Neural cell (in vitro differentiated cells): Measurements from ENCODE around the gene SND1. TPM values are rescaled to one million over a fixed set of nuclear protein-coding genes. Genes with fewer than 3 reads are reported as not detected.

Source experiments
- H2AFZ ChIP-seq: fragments of 200-600, 300-800 bp; sonication (generic), shearing (Covaris generic); 2 replicates; pipeline ENCODE4 v1.6.0; 2014; ENCODE audit warnings: low read depth, mild to moderate bottlenecking, antibody characterized with exemption, low read length, moderate library complexity
- H3F3A ChIP-seq: fragments of 200-600 bp; shearing (Covaris generic); 2 replicates; pipeline ENCODE4 v1.6.1; 2016; ENCODE audit warnings: mild to moderate bottlenecking, moderate library complexity, mixed read lengths, antibody characterized with exemption, low read length; ENCODE audit not compliant: insufficient read depth, poor library complexity, severe bottlenecking
- H3K27ac ChIP-seq: fragments of 200-600, 300-800 bp; sonication (generic), shearing (Covaris generic); 2 replicates; pipeline ENCODE4 v1.5.1; 2014; ENCODE audit warnings: mild to moderate bottlenecking, low read length, moderate library complexity
- H3K27me3 ChIP-seq: fragments of 300-800, 200-600 bp; sonication (generic), shearing (Covaris generic); 2 replicates; pipeline ENCODE4 v1.6.0; 2014; ENCODE audit warnings: mild to moderate bottlenecking, low read depth, low read length, moderate library complexity; ENCODE audit not compliant: insufficient read depth
- H3K36me3 ChIP-seq: fragments of 300-800, 200-600 bp; sonication (generic), shearing (Covaris generic); 2 replicates; pipeline ENCODE4 v1.5.1; 2014; ENCODE audit warnings: mild to moderate bottlenecking, antibody characterized with exemption, low read length, moderate library complexity; ENCODE audit not compliant: insufficient read depth
- H3K4me2 ChIP-seq: fragments of 300-800, 200-600 bp; sonication (generic), shearing (Covaris generic); 2 replicates; pipeline ENCODE4 v1.6.0; 2014; ENCODE audit warnings: mild to moderate bottlenecking, low read length
- H3K4me3 ChIP-seq: fragments of 300-800, 200-600 bp; sonication (generic), shearing (Covaris generic); 2 replicates; pipeline ENCODE4 v1.5.1; 2014; ENCODE audit warnings: mild to moderate bottlenecking, low read length, moderate library complexity
- H3K79me2 ChIP-seq: fragments of 200-600 bp; shearing (Covaris generic); replicated peaks from 2 replicates; pipeline ENCODE4 v1.6.0; 2014; ENCODE audit warnings: mild to moderate bottlenecking, low read length, moderate library complexity; ENCODE audit not compliant: insufficient read depth
- H3K9ac ChIP-seq: fragments of 300-800, 200-600 bp; sonication (generic), shearing (Covaris generic); 2 replicates; pipeline ENCODE4 v1.6.1; 2016; ENCODE audit warnings: mild to moderate bottlenecking, low read length, mixed read lengths
- H3K9me2 ChIP-seq: fragments of 200-600 bp; shearing (Covaris generic); 2 replicates; pipeline ENCODE4 v1.6.1; 2016; ENCODE audit warnings: mild to moderate bottlenecking, low read length, mixed read lengths; ENCODE audit not compliant: insufficient read depth
- H3K9me3 ChIP-seq: fragments of 200-600, 300-800 bp; sonication (generic), shearing (Covaris generic); 2 replicates; pipeline ENCODE4 v1.6.1; 2016; ENCODE audit warnings: mild to moderate bottlenecking, mixed run types, low read length, moderate library complexity, mixed read lengths
- H4K20me1 ChIP-seq: fragments of 200-600 bp; shearing (Covaris generic); 2 replicates; pipeline ENCODE4 v1.6.1; 2016; ENCODE audit warnings: mild to moderate bottlenecking, mixed run types; ENCODE audit not compliant: insufficient read depth
- EP300 ChIP-seq: fragments of 450-650 bp; conservative IDR thresholded peaks from 2 replicates; pipeline ENCODE4 v1.6.1; 2014; ENCODE audit warnings: antibody characterized with exemption, mild to moderate bottlenecking, moderate library complexity; ENCODE audit not compliant: poor library complexity, severe bottlenecking
- EZH2 ChIP-seq: fragments of 200-600, 300-800 bp; shearing (Covaris generic), sonication (generic); IDR thresholded peaks from 2 replicates; pipeline ENCODE4 v1.6.1; 2014; ENCODE audit warnings: antibody characterized with exemption, low read length, borderline replicate concordance, mild to moderate bottlenecking; ENCODE audit not compliant: insufficient read depth, poor library complexity, severe bottlenecking
- MXI1 ChIP-seq: fragments of 450-650 bp; conservative IDR thresholded peaks from 2 replicates; pipeline ENCODE4 v1.6.1; 2014; ENCODE audit warnings: antibody characterized with exemption, mild to moderate bottlenecking; ENCODE audit not compliant: poor library complexity, severe bottlenecking
- POLR2AphosphoS5 ChIP-seq: IDR thresholded peaks from 2 replicates; pipeline ENCODE4 v1.6.1; 2012
- RAD21 ChIP-seq: fragments of 450-650 bp; conservative IDR thresholded peaks from 2 replicates; pipeline ENCODE4 v1.6.1; 2014; ENCODE audit warnings: antibody characterized with exemption, mild to moderate bottlenecking, moderate library complexity
- SMC3 ChIP-seq: fragments of 450-650 bp; conservative IDR thresholded peaks from 2 replicates; pipeline ENCODE4 v1.6.1; 2014; ENCODE audit warnings: antibody characterized with exemption, mild to moderate bottlenecking, moderate library complexity; ENCODE audit not compliant: poor library complexity
- TAF1 ChIP-seq: IDR thresholded peaks from 2 replicates; pipeline ENCODE4 v1.6.1; 2012; ENCODE audit warnings: low read depth
- polyA plus RNA-seq: library from polyadenylated mRNA; depleted of rRNA; stranded (reverse); fragments of >200 nt; gene quantifications from 2 replicates; pipeline ENCODE4 v1.2.3, GENCODE V29; 2014
- TF ChIP-seq, protein P1 (sequence below): fragments of 450-650 bp; IDR thresholded peaks from 2 replicates; pipeline ENCODE4 v1.5.1; 2014; ENCODE audit warnings: antibody characterized with exemption, mild to moderate bottlenecking, moderate library complexity; ENCODE audit not compliant: poor library complexity, severe bottlenecking
- TF ChIP-seq, protein P2 (sequence below): IDR thresholded peaks from 2 replicates; pipeline ENCODE4 v1.6.1; 2012; ENCODE audit warnings: borderline replicate concordance

The SND1 gene
- polyA plus RNA-seq, 1 donor from 2014 or later, result 37.4 TPM

GRCh38 chr7:128139406-128139805 is 487.4 kb downstream of the SND1 start:
- Histone ChIP-seq H4K20me1 (no peaks in the 10 kb centered on the region), H3K9ac (no peak overlapping the region), H3K4me2 (no peak overlapping the region), H3K27ac (no peak overlapping the region), H2AFZ (no peak overlapping the region), H3K9me3 (no peaks in the 10 kb centered on the region), H3K79me2 (no peaks in the 10 kb centered on the region), H3F3A (no peaks in the 10 kb centered on the region), H3K4me3 (no peak overlapping the region), H3K36me3 (no peaks in the 10 kb centered on the region), H3K9me2 (no peaks in the 10 kb centered on the region), H3K27me3 (peaks cover 8% of the 10 kb centered on the region)
- TF ChIP-seq, protein P1, sequence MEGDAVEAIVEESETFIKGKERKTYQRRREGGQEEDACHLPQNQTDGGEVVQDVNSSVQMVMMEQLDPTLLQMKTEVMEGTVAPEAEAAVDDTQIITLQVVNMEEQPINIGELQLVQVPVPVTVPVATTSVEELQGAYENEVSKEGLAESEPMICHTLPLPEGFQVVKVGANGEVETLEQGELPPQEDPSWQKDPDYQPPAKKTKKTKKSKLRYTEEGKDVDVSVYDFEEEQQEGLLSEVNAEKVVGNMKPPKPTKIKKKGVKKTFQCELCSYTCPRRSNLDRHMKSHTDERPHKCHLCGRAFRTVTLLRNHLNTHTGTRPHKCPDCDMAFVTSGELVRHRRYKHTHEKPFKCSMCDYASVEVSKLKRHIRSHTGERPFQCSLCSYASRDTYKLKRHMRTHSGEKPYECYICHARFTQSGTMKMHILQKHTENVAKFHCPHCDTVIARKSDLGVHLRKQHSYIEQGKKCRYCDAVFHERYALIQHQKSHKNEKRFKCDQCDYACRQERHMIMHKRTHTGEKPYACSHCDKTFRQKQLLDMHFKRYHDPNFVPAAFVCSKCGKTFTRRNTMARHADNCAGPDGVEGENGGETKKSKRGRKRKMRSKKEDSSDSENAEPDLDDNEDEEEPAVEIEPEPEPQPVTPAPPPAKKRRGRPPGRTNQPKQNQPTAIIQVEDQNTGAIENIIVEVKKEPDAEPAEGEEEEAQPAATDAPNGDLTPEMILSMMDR, result no peak
- TF ChIP-seq RAD21 (no peak), MXI1 (no peak), TAF1 (no peak), EP300 (no peak), EZH2 (no peak), POLR2AphosphoS5 (no peak), SMC3 (no peak)
- TF ChIP-seq, protein P2, sequence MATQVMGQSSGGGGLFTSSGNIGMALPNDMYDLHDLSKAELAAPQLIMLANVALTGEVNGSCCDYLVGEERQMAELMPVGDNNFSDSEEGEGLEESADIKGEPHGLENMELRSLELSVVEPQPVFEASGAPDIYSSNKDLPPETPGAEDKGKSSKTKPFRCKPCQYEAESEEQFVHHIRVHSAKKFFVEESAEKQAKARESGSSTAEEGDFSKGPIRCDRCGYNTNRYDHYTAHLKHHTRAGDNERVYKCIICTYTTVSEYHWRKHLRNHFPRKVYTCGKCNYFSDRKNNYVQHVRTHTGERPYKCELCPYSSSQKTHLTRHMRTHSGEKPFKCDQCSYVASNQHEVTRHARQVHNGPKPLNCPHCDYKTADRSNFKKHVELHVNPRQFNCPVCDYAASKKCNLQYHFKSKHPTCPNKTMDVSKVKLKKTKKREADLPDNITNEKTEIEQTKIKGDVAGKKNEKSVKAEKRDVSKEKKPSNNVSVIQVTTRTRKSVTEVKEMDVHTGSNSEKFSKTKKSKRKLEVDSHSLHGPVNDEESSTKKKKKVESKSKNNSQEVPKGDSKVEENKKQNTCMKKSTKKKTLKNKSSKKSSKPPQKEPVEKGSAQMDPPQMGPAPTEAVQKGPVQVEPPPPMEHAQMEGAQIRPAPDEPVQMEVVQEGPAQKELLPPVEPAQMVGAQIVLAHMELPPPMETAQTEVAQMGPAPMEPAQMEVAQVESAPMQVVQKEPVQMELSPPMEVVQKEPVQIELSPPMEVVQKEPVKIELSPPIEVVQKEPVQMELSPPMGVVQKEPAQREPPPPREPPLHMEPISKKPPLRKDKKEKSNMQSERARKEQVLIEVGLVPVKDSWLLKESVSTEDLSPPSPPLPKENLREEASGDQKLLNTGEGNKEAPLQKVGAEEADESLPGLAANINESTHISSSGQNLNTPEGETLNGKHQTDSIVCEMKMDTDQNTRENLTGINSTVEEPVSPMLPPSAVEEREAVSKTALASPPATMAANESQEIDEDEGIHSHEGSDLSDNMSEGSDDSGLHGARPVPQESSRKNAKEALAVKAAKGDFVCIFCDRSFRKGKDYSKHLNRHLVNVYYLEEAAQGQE, result no peak

GRCh38 chr7:128141683-128142195 is 489.7 kb downstream of the SND1 start:
- H3K27ac ChIP-seq, result no peak overlapping the region
- TF ChIP-seq, protein P2, result no peak
- no peak for TF ChIP-seq SMC3
- no peak for TF ChIP-seq RAD21
- TF ChIP-seq EZH2, result no peak
- no peak for TF ChIP-seq POLR2AphosphoS5
- no peak for TF ChIP-seq EP300
- TF ChIP-seq, protein P1, result no peak
- TF ChIP-seq TAF1, result no peak
- TF ChIP-seq MXI1, result no peak
- H3K27me3 ChIP-seq, result no peaks in the 10 kb centered on the region

More at GRCh38 chr7:128141683-128142195, 489.7 kb downstream of the SND1 start:
- no peaks in the 10 kb centered on the region for H3K9me3 ChIP-seq
- H3K4me2 ChIP-seq, result no peak overlapping the region
- no peaks in the 10 kb centered on the region for H3K79me2 ChIP-seq
- H2AFZ ChIP-seq, result no peak overlapping the region
- no peaks in the 10 kb centered on the region for H3K36me3 ChIP-seq
- no peak overlapping the region for H3K4me3 ChIP-seq
- H3K9ac ChIP-seq, result no peak overlapping the region
- no peaks in the 10 kb centered on the region for H4K20me1 ChIP-seq
- H3F3A ChIP-seq, result no peaks in the 10 kb centered on the region
- H3K9me2 ChIP-seq, result no peaks in the 10 kb centered on the region
